Activated T-cell treated with anti-CD3 and anti-CD28 coated beads, Interleukin-2, amount 50 U/mL, for 24 hours (primary cell): ENCODE results near the gene SMARCD2.

Experiments used
- DNase-seq: peaks from one replicate; pipeline ENCODE4 v3.0.0-alpha.2; 2020
- H3K27ac Mint-ChIP-seq: 2 replicates; pipeline ENCODE4 v1.8.0; 2020; ENCODE audit warnings: mild to moderate bottlenecking, mixed read lengths
- H3K27me3 Mint-ChIP-seq: 2 replicates; pipeline ENCODE4 v1.8.0; 2020; ENCODE audit warnings: mixed read lengths
- H3K36me3 Mint-ChIP-seq: 2 replicates; pipeline ENCODE4 v1.8.0; 2020; ENCODE audit warnings: low read depth, mixed read lengths
- H3K4me1 Mint-ChIP-seq: 2 replicates; pipeline ENCODE4 v1.8.0; 2020; ENCODE audit warnings: low read depth, mixed read lengths
- H3K4me3 Mint-ChIP-seq: 2 replicates; pipeline ENCODE4 v1.8.0; 2020; ENCODE audit warnings: mild to moderate bottlenecking, moderate library complexity, mixed read lengths
- H3K9me3 Mint-ChIP-seq: 2 replicates; pipeline ENCODE4 v1.8.0; 2020; ENCODE audit warnings: mixed read lengths

Gene SMARCD2

DNA sequence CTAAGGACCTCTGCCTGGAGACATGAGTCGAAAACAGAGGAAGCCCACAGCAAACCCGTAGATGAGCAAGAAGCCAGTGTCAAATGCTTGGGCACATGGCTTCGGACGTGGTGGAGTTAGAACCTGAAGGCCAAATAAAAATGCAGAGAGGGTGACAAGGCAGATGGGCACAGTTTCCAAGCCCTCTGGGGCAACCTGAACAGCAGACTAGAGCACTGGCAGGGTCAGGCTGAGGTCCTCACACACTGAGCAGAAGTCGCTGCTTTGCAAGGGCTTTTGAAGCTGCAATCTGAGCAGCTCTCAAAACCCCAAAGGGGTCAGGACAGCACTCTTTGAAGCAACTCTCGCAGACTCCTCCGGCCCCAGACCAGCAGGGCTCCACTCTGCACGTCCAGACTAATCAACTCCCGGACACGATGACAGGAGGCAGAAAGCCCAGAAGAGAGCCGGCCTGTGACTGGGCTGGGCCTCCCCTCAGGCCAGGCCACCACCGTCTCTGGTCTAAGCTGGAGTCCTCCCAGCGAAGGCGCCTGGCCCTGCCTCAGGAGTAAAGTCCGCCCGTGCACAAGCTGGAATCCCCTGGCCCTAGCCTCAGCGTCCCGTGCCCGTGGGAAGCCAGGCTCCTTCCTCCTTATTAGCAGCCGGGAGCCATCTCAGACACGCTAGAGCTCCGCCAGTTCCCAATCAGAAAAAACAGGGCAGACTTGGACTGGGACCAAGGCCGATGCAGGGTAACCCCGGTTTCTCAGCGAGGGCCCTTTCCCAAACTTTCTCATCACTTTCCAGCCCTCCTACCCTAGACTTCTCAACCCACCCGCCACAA, 924 bp downstream of the SMARCD2 start:
- peaks cover 43% of the 10 kb centered on the region for H3K4me1 Mint-ChIP-seq
- no peak for DNase-seq
- peak overlapping the region; percentile 97 for H3K4me3 Mint-ChIP-seq
- H3K9me3 Mint-ChIP-seq: no peaks in the 10 kb centered on the region
- H3K27ac Mint-ChIP-seq: peak overlapping the region; percentile 95
- H3K27me3 Mint-ChIP-seq: no peaks in the 10 kb centered on the region
- peaks cover 31% of the 10 kb centered on the region for H3K36me3 Mint-ChIP-seq

DNA sequence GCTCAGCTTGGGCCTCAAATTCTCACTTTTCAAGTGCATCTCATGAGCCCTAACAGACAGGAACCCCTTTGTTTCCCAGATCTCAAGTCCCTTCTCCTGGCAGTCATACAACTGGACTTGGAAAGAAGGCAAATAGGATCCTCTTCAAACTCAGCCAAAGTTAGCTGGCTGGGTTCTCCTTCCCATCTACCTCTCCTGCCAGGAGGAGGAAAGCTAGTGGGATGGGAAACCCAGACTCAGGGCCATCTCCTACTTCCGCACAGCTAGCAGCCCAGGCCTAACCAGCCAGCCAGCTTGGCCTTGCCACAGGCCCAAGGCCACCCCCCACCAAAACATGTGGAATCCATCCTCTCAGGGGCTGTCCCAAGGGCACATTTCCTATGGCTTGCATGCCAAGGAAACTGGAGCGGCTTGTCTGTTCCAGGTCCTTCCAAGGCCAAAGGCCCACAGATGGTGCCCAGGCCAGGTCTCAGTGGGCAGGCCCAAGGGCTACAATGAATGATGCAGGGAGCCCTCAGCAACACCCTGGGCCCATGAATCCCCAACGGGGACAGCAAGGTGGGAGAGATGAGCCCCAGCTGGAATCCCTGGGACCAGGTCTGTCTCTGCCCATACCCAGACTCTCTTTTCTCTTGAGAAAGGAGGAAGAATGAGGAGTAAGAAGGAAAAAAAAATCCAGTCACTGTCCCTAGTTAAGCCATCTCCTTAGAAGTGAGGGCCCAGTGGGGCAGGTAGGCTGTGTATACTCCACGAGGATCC, 1.7 kb downstream of the SMARCD2 start:
- Mint-ChIP-seq H3K4me3 (peak overlapping the region; percentile 97), H3K27me3 (no peaks in the 10 kb centered on the region)

DNA sequence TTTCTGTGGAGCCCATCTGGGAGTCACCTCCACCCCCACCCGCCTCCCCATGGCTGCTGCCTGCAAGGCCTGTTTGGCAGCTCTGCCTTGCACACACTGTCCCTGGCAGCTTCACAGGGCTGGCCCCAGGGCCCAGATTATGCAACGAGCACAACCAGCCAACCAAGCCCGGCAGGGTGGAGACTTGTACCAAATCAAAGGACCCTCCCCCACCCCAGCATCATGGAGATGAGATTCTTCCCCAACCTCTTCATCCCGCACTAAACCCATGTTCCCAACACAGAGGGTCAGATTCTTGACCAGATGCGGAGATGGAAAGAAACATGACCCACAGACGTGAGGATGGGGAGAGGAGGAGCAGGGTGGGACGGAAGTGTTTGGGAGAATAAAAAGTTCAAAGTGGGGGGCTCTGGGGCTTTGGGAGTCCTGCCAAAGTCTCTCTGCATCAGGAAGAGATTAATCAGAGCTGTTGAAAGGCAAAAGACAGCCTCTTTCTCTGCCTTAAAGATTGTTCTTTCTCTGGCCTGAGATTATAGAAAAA, 3.8 kb downstream of the SMARCD2 start:
- Mint-ChIP-seq H3K4me1 (peaks cover 57% of the 10 kb centered on the region), H3K9me3 (no peaks in the 10 kb centered on the region), H3K36me3 (peaks cover 60% of the 10 kb centered on the region), H3K4me3 (peak overlapping the region; percentile 97), H3K27me3 (no peaks in the 10 kb centered on the region), H3K27ac (peak overlapping the region; percentile 80)
- no peak for DNase-seq

More for the DNA sequence above, 1.7 kb downstream of the SMARCD2 start:
- Mint-ChIP-seq H3K36me3 (peaks cover 39% of the 10 kb centered on the region), H3K9me3 (no peaks in the 10 kb centered on the region), H3K27ac (peak overlapping the region; percentile 95), H3K4me1 (peaks cover 45% of the 10 kb centered on the region)
- no peak for DNase-seq

DNA sequence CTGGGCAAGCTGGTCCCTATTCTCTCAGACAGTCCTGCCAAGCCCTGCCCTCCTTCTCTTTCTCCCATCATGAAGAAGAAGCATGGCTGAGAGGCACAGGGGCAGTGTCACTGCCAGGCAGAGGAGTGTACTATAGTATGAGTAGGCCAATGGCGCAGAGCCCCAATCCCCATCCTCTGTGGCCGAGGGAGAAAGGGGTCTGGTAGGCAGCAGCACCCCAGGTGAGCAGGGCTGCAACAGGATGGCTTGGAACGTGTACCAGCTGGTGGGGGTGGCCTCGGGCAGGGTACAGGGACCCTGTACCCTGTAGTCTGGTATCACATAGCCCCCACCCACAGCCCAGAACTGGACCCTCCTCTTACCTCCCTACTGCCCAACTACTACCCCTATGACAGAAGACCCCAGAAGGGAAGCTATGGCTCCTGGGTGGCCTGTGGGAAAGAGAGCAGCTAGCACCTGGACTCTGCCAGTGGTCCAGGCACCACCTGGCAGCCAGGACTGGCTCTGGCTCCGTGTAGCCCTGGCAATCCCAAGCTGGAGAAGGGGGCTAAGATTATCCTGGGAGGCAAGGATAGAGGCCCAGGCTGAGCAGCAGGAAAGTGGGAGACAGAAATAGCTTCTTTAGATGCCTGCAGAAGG, 4.4 kb downstream of the SMARCD2 start:
- Mint-ChIP-seq H3K36me3 (peaks cover 65% of the 10 kb centered on the region), H3K27ac (peak overlapping the region; percentile 80), H3K4me1 (peaks cover 55% of the 10 kb centered on the region), H3K9me3 (no peaks in the 10 kb centered on the region), H3K4me3 (no peak overlapping the region), H3K27me3 (no peaks in the 10 kb centered on the region)
- no peak for DNase-seq

DNA sequence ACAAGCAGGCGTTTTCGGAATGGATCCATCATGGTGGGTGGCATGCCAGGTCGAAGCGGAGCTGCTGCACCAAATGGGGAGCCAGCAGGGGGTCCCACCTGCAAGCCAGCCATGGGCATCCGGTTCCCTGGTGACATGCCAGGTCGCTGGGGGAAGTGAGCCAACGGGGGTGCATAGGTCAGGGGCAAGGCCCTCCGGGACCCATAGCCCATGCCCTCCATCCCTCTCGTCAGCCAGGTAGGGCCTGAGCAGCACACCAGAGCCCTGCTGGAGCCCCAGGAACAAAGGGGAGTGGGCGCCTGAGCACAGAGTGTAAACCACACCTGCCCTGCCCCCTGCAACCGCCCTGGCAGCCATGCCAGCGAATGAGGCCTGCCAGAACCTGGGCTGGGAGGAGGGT, 5.0 kb downstream of the SMARCD2 start:
- H3K36me3 Mint-ChIP-seq: peaks cover 70% of the 10 kb centered on the region
- DNase-seq: no peak
- H3K4me3 Mint-ChIP-seq: no peak overlapping the region
- H3K4me1 Mint-ChIP-seq: peaks cover 55% of the 10 kb centered on the region
- H3K27me3 Mint-ChIP-seq: no peaks in the 10 kb centered on the region
- H3K9me3 Mint-ChIP-seq: no peaks in the 10 kb centered on the region
- H3K27ac Mint-ChIP-seq: peak overlapping the region; percentile 20

DNA sequence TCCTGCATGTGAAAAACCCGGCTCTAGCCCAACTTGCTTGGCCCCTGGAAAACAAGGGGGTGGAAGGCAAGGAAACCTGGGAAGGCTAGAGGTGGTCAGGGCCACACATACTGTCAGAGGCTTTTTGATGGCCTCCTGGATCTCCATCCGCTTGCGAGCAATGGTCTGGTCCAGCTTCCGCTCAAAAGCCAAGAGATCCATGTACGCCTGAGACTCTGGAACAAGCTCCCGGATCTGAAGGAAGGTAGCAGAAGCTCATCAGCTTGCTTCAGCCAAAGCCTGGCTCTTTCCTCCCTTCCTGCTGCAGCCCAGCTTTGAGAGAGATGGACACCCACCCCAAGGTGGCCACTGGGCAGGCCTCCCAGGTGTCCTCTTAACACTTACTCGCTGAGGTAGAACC, 5.7 kb downstream of the SMARCD2 start:
- peaks cover 72% of the 10 kb centered on the region for H3K36me3 Mint-ChIP-seq

DNA sequence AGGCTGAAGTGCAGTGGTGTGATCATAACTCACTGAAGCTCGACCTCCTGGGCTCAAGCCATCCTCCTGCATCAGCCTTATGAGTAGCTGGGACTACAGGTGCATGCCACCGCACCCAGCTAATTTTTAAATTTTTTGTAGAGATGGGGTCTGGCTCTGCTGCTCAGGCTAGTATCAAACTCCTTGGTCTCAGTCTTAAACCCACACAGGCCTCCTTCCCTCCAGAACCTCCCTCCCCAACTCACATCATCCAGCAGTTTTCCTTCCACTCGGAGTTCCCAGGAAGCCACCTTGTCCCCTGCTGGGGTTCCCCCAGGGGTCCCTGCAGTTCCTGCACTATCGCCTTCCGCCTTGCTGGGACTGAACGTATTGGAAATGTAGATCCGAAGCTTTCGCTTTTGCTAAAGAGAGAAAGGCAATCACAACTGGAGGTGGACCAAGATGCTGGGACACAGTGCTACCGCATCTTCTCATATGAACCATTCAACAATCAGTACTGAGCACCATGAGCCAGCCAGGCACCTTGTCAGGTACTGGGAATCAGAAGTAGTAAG, 7.2 kb downstream of the SMARCD2 start:
- Mint-ChIP-seq H3K4me1 (peaks cover 64% of the 10 kb centered on the region), H3K4me3 (no peak overlapping the region), H3K9me3 (no peaks in the 10 kb centered on the region), H3K27me3 (no peaks in the 10 kb centered on the region), H3K36me3 (peaks cover 72% of the 10 kb centered on the region), H3K27ac (peak overlapping the region; percentile 91)
- no peak for DNase-seq

More for the DNA sequence above, 5.7 kb downstream of the SMARCD2 start:
- H3K4me3 Mint-ChIP-seq: no peak overlapping the region
- H3K4me1 Mint-ChIP-seq: peaks cover 60% of the 10 kb centered on the region
- DNase-seq: no peak
- H3K27ac Mint-ChIP-seq: peak overlapping the region; percentile 20
- H3K9me3 Mint-ChIP-seq: no peaks in the 10 kb centered on the region
- no peaks in the 10 kb centered on the region for H3K27me3 Mint-ChIP-seq

DNA sequence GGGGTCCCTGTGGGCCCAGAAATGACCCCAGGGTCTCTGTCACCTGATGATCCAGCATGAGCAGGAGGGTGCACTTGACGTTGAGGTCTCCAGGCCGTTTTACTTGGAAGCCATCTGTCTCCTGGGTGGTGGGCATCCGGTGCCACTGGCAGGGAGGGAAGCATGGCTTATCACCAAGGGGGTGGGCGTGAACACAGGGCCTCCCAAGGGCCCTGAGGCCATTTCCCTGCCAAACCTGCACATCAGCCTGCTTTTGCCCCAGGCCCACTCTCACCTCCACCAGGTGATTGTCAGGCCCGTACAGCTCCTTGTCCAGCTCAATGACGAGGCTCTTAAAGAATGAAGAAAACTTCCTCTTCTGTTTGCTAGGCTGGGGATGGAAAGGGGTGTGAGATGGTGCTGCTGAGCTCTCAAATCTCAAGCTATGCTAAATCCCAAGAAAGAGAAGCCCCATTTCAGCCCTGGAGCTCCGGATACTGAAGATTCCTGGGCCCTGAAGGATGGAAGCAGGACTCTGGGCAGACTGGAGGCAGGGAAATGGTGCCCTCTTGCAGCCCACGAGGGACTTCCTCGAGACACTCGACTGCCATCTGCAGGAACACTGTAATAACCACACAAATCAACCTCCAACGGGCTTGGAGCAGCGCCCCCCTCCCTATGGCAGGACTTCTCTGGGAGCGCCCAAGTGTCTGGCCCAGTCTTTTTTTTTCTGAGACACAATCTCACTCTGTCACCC, 7.9 kb downstream of the SMARCD2 start:
- Mint-ChIP-seq H3K9me3 (no peaks in the 10 kb centered on the region), H3K4me1 (peaks cover 66% of the 10 kb centered on the region), H3K27ac (peak overlapping the region; percentile 91), H3K36me3 (peaks cover 79% of the 10 kb centered on the region), H3K4me3 (no peak overlapping the region), H3K27me3 (no peaks in the 10 kb centered on the region)
- peak; percentile 72 for DNase-seq

DNA sequence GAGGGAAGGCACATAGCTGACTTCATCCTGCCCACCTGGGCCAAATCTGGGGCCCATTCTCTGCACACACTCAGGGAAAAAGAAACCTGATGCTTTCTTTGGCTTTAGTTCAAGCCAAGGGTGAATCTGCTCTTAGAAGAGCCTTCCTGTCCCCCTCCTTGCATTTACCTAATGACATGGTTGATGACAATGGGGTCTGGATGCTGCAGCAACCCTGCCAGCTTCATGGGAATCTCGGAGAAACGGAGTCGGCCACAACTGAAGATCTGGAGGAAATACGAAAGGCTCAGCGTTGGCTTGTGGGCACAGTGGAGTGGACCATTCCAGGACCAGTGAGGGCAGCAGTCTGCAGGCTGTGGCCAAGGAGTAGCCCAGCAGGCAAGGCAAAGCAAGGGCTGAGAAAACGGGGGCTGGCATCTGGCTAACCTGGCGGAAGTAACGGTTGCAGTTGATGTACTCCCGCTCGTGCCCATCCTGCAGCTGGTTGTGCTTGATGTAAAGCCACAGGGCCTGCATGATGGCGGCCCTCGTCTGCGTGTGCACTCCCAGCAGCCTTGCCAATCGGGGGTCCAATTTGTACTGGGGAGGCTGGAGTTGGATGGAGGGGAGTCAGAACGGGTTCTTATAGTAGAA, 8.6 kb downstream of the SMARCD2 start:
- H3K36me3 Mint-ChIP-seq: peaks cover 86% of the 10 kb centered on the region
- no peaks in the 10 kb centered on the region for H3K27me3 Mint-ChIP-seq
- H3K9me3 Mint-ChIP-seq: no peaks in the 10 kb centered on the region
- peak overlapping the region; percentile 91 for H3K27ac Mint-ChIP-seq
- no peak for DNase-seq
- H3K4me3 Mint-ChIP-seq: no peak overlapping the region
- H3K4me1 Mint-ChIP-seq: peaks cover 66% of the 10 kb centered on the region

DNA sequence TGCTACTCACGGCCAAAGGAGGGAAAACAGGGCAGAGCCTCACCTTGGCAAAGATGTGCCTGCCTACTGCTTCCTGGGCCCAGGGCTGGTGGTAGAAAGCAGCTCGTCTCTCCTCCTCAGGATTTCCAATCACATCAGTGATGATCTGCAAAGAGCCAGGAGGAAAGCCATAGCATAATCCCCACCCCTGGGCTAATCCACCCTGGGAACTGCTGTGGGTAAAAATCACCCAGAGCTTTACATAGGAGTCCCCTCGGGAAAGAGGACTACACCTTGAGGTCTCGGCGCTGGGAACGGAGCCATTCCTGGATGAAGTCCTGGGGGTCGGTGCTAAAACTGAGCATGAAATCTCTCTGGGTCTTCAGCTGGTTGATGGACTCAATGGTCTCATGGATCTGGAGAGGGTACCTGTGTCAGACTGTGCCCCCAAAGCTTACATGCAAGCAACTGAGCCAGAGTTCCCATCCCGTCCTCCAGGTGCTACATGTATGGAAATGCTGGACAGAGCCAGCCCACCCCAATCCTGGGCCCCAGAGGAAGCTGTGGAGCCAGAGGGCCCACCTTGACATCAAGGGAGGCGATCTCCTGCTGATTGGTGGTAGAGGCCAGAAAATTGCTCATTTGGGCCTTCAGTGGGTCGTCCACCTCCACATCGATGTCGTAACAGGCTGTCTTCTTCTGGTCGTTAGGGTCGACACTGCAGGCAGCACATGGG, 9.3 kb downstream of the SMARCD2 start:
- peaks cover 67% of the 10 kb centered on the region for H3K4me1 Mint-ChIP-seq
- no peaks in the 10 kb centered on the region for H3K27me3 Mint-ChIP-seq
- H3K9me3 Mint-ChIP-seq: no peaks in the 10 kb centered on the region
- no peak overlapping the region for H3K4me3 Mint-ChIP-seq
- DNase-seq: no peak
- H3K27ac Mint-ChIP-seq: peak overlapping the region; percentile 91
- H3K36me3 Mint-ChIP-seq: peaks cover 93% of the 10 kb centered on the region

DNA sequence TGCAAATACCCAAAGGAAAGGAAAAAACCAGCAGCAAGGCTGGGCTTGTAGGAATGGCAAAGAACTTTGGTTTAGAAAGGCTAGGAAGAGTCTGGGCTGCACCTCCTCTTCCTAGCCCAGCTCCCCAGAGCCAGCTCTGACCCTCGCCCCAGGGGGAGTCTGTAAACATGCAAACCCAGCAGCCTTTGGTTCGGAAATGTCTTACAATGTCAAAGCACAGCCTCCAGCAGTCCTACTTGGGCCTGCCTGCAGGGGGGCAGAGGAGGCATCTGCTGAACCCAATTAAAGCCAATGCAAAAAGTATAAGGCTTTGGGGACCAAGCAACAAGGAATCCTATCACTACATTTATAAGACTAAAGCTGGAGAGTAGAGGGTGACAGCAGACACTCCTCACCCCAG, 10.0 kb downstream of the SMARCD2 start:
- H3K27me3 Mint-ChIP-seq: no peaks in the 10 kb centered on the region
- peaks cover 66% of the 10 kb centered on the region for H3K4me1 Mint-ChIP-seq
- no peak overlapping the region for H3K4me3 Mint-ChIP-seq
- peak overlapping the region; percentile 100 for H3K27ac Mint-ChIP-seq
- peaks cover 98% of the 10 kb centered on the region for H3K36me3 Mint-ChIP-seq
- H3K9me3 Mint-ChIP-seq: no peaks in the 10 kb centered on the region
- DNase-seq: no peak

DNA sequence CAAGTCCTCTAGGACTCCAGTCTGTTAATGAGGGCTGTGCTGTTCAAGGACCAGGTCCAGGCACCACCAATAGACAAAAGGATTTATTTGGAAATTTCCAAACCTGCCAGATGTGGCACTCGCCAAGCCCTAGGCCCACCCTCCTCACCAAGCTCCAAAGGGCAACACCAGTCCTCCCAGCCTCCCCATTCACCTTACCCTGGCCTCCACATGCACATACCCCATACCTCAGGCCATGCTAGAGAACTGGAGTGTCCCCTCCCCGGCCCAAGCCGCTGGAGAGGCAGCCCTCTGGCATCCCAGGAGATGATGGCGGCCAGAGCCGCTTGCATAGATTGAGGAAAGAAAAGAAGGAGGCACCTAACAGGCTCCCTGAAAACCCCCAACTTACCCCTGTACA, 10.5 kb downstream of the SMARCD2 start:
- no peaks in the 10 kb centered on the region for H3K27me3 Mint-ChIP-seq
- peak overlapping the region; percentile 100 for H3K27ac Mint-ChIP-seq
- peaks cover 100% of the 10 kb centered on the region for H3K36me3 Mint-ChIP-seq
- H3K4me3 Mint-ChIP-seq: no peak overlapping the region
- no peak for DNase-seq
- no peaks in the 10 kb centered on the region for H3K9me3 Mint-ChIP-seq
- H3K4me1 Mint-ChIP-seq: peaks cover 65% of the 10 kb centered on the region

DNA sequence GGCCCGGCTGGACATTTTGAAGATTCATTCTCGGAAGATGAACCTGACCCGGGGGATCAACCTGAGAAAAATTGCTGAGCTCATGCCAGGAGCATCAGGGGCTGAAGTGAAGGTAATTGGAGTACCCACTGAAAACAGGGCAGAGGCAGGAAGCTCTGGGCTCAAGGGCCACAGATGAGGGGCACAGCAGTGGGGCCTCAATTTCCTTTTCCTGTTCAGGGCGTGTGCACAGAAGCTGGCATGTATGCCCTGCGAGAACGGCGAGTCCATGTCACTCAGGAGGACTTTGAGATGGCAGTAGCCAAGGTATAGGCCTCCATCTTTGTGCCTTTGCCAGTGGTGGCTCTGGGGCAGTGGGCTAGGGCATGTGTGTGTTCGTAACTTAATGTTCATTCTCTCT, 11.0 kb downstream of the SMARCD2 start:
- H3K36me3 Mint-ChIP-seq: peaks cover 100% of the 10 kb centered on the region
- no peak for DNase-seq
- H3K27me3 Mint-ChIP-seq: no peaks in the 10 kb centered on the region
- peak overlapping the region; percentile 100 for H3K27ac Mint-ChIP-seq
- H3K9me3 Mint-ChIP-seq: no peaks in the 10 kb centered on the region
- H3K4me1 Mint-ChIP-seq: peaks cover 65% of the 10 kb centered on the region
- no peak overlapping the region for H3K4me3 Mint-ChIP-seq
